MM.1S (cell line): ENCODE data around the gene TMEM260.

Experiments used
- DNase-seq: peaks from one replicate; pipeline ENCODE4 v3.0.0-alpha.2; 2015
- H2AFZ ChIP-seq: fragments of 300-600 bp; sonication (generic); 2 replicates; pipeline ENCODE4 v1.6.0; 2016; ENCODE audit warnings: antibody characterized with exemption, low read length
- H3F3A ChIP-seq: fragments of 300-600 bp; sonication (generic); 2 replicates; pipeline ENCODE4 v1.6.1; 2016; ENCODE audit warnings: mild to moderate bottlenecking, antibody characterized with exemption, low read length, moderate library complexity, mixed read lengths; ENCODE audit not compliant: insufficient read depth
- H3K27ac ChIP-seq: fragments of 300-600 bp; sonication (generic); 2 replicates; pipeline ENCODE4 v1.5.1; 2016; ENCODE audit warnings: mild to moderate bottlenecking, low read length
- H3K27me3 ChIP-seq: fragments of 300-600 bp; sonication (generic); replicated peaks from 2 replicates; pipeline ENCODE4 v1.6.0; 2016; ENCODE audit warnings: low read length; ENCODE audit not compliant: insufficient read depth
- H3K36me3 ChIP-seq: fragments of 300-600 bp; sonication (generic); replicated peaks from 2 replicates; pipeline ENCODE4 v1.6.1; 2016; ENCODE audit warnings: mild to moderate bottlenecking, low read length, mixed read lengths; ENCODE audit not compliant: insufficient read depth
- H3K4me1 ChIP-seq: fragments of 300-600 bp; sonication (generic); 2 replicates; pipeline ENCODE4 v1.6.1; 2016; ENCODE audit warnings: low read length, mixed read lengths
- H3K4me2 ChIP-seq: fragments of 300-600 bp; sonication (generic); 2 replicates; pipeline ENCODE4 v1.6.0; 2016; ENCODE audit warnings: low read depth, low read length
- H3K4me3 ChIP-seq: fragments of 300-600 bp; sonication (generic); 2 replicates; pipeline ENCODE4 v1.5.1; 2016; ENCODE audit warnings: low read length, mixed read lengths
- H3K79me2 ChIP-seq: fragments of 300-600 bp; sonication (generic); 2 replicates; pipeline ENCODE4 v1.6.1; 2016; ENCODE audit warnings: mixed run types, low read length, mixed read lengths
- H3K9ac ChIP-seq: fragments of 300-600 bp; sonication (generic); 2 replicates; pipeline ENCODE4 v1.6.1; 2016; ENCODE audit warnings: low read length, mixed read lengths
- H3K9me2 ChIP-seq: fragments of 300-600 bp; sonication (generic); replicated peaks from 2 replicates; pipeline ENCODE4 v1.6.1; 2016; ENCODE audit warnings: mild to moderate bottlenecking, low read length, mixed read lengths; ENCODE audit not compliant: insufficient read depth
- H3K9me3 ChIP-seq: fragments of 300-600 bp; sonication (generic); replicated peaks from 2 replicates; pipeline ENCODE4 v1.6.1; 2016; ENCODE audit warnings: mild to moderate bottlenecking, low read length, mixed read lengths; ENCODE audit not compliant: insufficient read depth
- H4K20me1 ChIP-seq: fragments of 300-600 bp; sonication (generic); 2 replicates; pipeline ENCODE4 v1.6.1; 2016; ENCODE audit warnings: mild to moderate bottlenecking, low read length, moderate library complexity, mixed read lengths; ENCODE audit not compliant: insufficient read depth
- EZH2 ChIP-seq: fragments of 300-600 bp; sonication (generic); optimal IDR thresholded peaks from 2 replicates; pipeline ENCODE3; 2017; ENCODE audit warnings: low read depth, mild to moderate bottlenecking, antibody characterized with exemption, low read length, mixed read lengths
- EZH2phosphoT487 ChIP-seq: fragments of 300-600 bp; sonication (generic); IDR thresholded peaks from 2 replicates; pipeline ENCODE4 v1.6.1; 2018; ENCODE audit warnings: antibody characterized with exemption, low read length
- TF ChIP-seq, protein P1 (sequence below): fragments of 300-600 bp; sonication (generic); IDR thresholded peaks from 2 replicates; pipeline ENCODE4 v1.5.1; 2016; ENCODE audit warnings: antibody characterized with exemption, low read length, mixed read lengths

The TMEM260 gene

GRCh38 chr14:56630707-56631106 is 51.1 kb downstream of the TMEM260 start:
- Histone ChIP-seq H3K9me3 (no peaks in the 10 kb centered on the region), H2AFZ (no peak overlapping the region), H3K27me3 (no peaks in the 10 kb centered on the region), H3K4me2 (no peak overlapping the region), H3K4me1 (no peaks in the 10 kb centered on the region), H3K9ac (no peak overlapping the region), H3F3A (no peaks in the 10 kb centered on the region), H3K27ac (no peak overlapping the region), H3K9me2 (no peaks in the 10 kb centered on the region), H3K79me2 (no peaks in the 10 kb centered on the region), H3K4me3 (no peak overlapping the region), H3K36me3 (no peaks in the 10 kb centered on the region), H4K20me1 (no peaks in the 10 kb centered on the region)
- no peak for TF ChIP-seq EZH2
- no peak for TF ChIP-seq EZH2phosphoT487
- TF ChIP-seq, protein P1, sequence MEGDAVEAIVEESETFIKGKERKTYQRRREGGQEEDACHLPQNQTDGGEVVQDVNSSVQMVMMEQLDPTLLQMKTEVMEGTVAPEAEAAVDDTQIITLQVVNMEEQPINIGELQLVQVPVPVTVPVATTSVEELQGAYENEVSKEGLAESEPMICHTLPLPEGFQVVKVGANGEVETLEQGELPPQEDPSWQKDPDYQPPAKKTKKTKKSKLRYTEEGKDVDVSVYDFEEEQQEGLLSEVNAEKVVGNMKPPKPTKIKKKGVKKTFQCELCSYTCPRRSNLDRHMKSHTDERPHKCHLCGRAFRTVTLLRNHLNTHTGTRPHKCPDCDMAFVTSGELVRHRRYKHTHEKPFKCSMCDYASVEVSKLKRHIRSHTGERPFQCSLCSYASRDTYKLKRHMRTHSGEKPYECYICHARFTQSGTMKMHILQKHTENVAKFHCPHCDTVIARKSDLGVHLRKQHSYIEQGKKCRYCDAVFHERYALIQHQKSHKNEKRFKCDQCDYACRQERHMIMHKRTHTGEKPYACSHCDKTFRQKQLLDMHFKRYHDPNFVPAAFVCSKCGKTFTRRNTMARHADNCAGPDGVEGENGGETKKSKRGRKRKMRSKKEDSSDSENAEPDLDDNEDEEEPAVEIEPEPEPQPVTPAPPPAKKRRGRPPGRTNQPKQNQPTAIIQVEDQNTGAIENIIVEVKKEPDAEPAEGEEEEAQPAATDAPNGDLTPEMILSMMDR: no peak
- DNase-seq: no peak

DNA sequence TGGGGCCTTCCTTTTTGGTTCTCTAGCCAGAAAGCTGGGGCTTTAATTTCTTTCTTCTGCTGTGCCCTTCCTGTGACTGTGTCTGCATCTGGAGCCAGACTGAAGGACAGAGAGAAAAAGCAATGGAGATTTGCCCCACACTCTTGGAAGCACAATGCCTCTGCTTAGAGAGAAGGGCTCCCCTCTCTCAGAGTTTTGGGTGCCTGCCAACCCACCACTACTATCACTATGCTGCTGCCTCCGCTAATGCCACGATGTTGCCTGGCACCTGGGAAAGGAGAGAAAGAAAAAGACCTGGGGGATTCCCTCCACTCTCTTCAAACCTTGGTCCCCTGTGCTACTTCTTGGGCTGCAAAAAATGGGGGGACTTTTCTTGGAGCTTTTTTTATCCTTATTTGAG is 52.6 kb downstream of the TMEM260 start:
- Histone ChIP-seq H3K27ac (no peak overlapping the region), H3K4me1 (no peaks in the 10 kb centered on the region), H3K9me2 (no peaks in the 10 kb centered on the region), H3K4me2 (no peak overlapping the region), H3K36me3 (no peaks in the 10 kb centered on the region), H3K4me3 (no peak overlapping the region), H3K27me3 (no peaks in the 10 kb centered on the region), H3K9ac (no peak overlapping the region), H3K9me3 (no peaks in the 10 kb centered on the region), H2AFZ (no peak overlapping the region), H4K20me1 (no peaks in the 10 kb centered on the region), H3F3A (no peaks in the 10 kb centered on the region), H3K79me2 (no peaks in the 10 kb centered on the region)
- DNase-seq: no peak
- TF ChIP-seq EZH2phosphoT487 (no peak), EZH2 (no peak)
- TF ChIP-seq, protein P1: no peak

GRCh38 chr14:56633544-56633943 is 53.9 kb downstream of the TMEM260 start:
- Histone ChIP-seq H3K4me2 (no peak overlapping the region), H4K20me1 (no peaks in the 10 kb centered on the region), H3K27me3 (no peaks in the 10 kb centered on the region), H3K9me3 (no peaks in the 10 kb centered on the region), H3K9me2 (no peaks in the 10 kb centered on the region), H3K4me1 (no peaks in the 10 kb centered on the region), H3K36me3 (no peaks in the 10 kb centered on the region), H2AFZ (no peak overlapping the region), H3K9ac (no peak overlapping the region), H3K79me2 (no peaks in the 10 kb centered on the region), H3K27ac (no peak overlapping the region), H3F3A (no peaks in the 10 kb centered on the region), H3K4me3 (no peak overlapping the region)
- TF ChIP-seq, protein P1: no peak
- TF ChIP-seq EZH2 (no peak), EZH2phosphoT487 (no peak)
- DNase-seq: no peak
